Activated CD4-positive, alpha-beta T cell treated with anti-CD3 and anti-CD28 coated beads, Interleukin-2, amount 10 ng/mL, durations not matched to agents 7 days and 5 days (primary cell): ENCODE measurements around the gene IGSF5. TPM values are rescaled to one million over a fixed set of nuclear protein-coding genes. Genes with fewer than 3 reads are reported as not detected.

ENCODE experiments used
- CTCF ChIA-PET: fragments of 350-600 bp; sonication (Branson Sonifier 250); formaldehyde crosslinking; loops from one replicate; lab custom pipeline; 2021; ENCODE audit warnings: antibody characterized with exemption; lab: Charles Lee
- POLR2A ChIA-PET: fragments of 350-600 bp; sonication (Branson Sonifier 250); formaldehyde crosslinking; loops from one replicate; lab custom pipeline; 2021; ENCODE audit warnings: antibody characterized with exemption; lab: Charles Lee
- DNase-seq: peaks from one replicate; pipeline ENCODE4 v3.0.0-alpha.2; 2020
- H3K27ac Mint-ChIP-seq: one replicate; pipeline ENCODE4 v1.8.0; 2021; ENCODE audit warnings: mild to moderate bottlenecking, moderate library complexity, mixed read lengths
- H3K27me3 Mint-ChIP-seq: one replicate; pipeline ENCODE4 v1.8.0; 2021; ENCODE audit warnings: mixed read lengths
- H3K36me3 Mint-ChIP-seq: one replicate; pipeline ENCODE4 v1.8.0; 2021; ENCODE audit warnings: low read depth, mixed read lengths
- H3K4me1 Mint-ChIP-seq: one replicate; pipeline ENCODE4 v1.8.0; 2021; ENCODE audit warnings: mixed read lengths
- H3K4me3 Mint-ChIP-seq: one replicate; pipeline ENCODE4 v1.8.0; 2021; ENCODE audit warnings: mild to moderate bottlenecking, moderate library complexity, mixed read lengths
- H3K9me3 Mint-ChIP-seq: one replicate; pipeline ENCODE4 v1.8.0; 2021; ENCODE audit warnings: mixed read lengths
- total RNA-seq, 2 experiments: library from RNA; stranded (reverse); gene quantifications; one replicate each; pipeline ENCODE4 v1.2.3, GENCODE V29; 2021

Gene IGSF5
- total RNA-seq, 2 experiments from 2014 or later, result not detected

- Mint-ChIP-seq H3K36me3 (no peaks in the 10 kb centered on the region), H3K27ac (no peak overlapping the region), H3K4me1 (no peaks in the 10 kb centered on the region), H3K4me3 (no peak overlapping the region), H3K27me3 (no peaks in the 10 kb centered on the region), H3K9me3 (peaks cover 3% of the 10 kb centered on the region)
- no peak for DNase-seq
- POLR2A ChIA-PET, result no interaction called here
- CTCF ChIA-PET, result no interaction called here
Observed at GRCh38 chr21:39804240-39804639, 59.3 kb downstream of the IGSF5 start.

GRCh38 chr21:39805983-39806382, 61.0 kb downstream of the IGSF5 start:
- Mint-ChIP-seq H3K9me3 (peaks cover 3% of the 10 kb centered on the region), H3K27me3 (no peaks in the 10 kb centered on the region), H3K36me3 (no peaks in the 10 kb centered on the region), H3K4me3 (no peak overlapping the region), H3K27ac (no peak overlapping the region), H3K4me1 (no peaks in the 10 kb centered on the region)
- no peak for DNase-seq
- POLR2A ChIA-PET, result no interaction called here
- CTCF ChIA-PET, result no interaction called here

- no peaks in the 10 kb centered on the region for H3K27me3 Mint-ChIP-seq
- H3K9me3 Mint-ChIP-seq, result peaks cover 3% of the 10 kb centered on the region
- POLR2A ChIA-PET, result no interaction called here
- no peaks in the 10 kb centered on the region for H3K36me3 Mint-ChIP-seq
- H3K4me3 Mint-ChIP-seq, result no peak overlapping the region
- DNase-seq, result no peak
- no peaks in the 10 kb centered on the region for H3K4me1 Mint-ChIP-seq
- CTCF ChIA-PET, result no interaction called here
- no peak overlapping the region for H3K27ac Mint-ChIP-seq
Observed at GRCh38 chr21:39807738-39808137, 62.8 kb downstream of the IGSF5 start.

- Mint-ChIP-seq H3K4me3 (no peak overlapping the region), H3K27me3 (no peaks in the 10 kb centered on the region), H3K9me3 (peaks cover 3% of the 10 kb centered on the region), H3K4me1 (no peaks in the 10 kb centered on the region), H3K27ac (no peak overlapping the region), H3K36me3 (no peaks in the 10 kb centered on the region)
- ChIA-PET CTCF (no interaction called here), POLR2A (no interaction called here)
- DNase-seq, result no peak
Observed at GRCh38 chr21:39809936-39810335, 65.0 kb downstream of the IGSF5 start.

- Mint-ChIP-seq H3K36me3 (no peaks in the 10 kb centered on the region), H3K27me3 (no peaks in the 10 kb centered on the region), H3K27ac (no peak overlapping the region), H3K4me1 (no peaks in the 10 kb centered on the region), H3K4me3 (no peak overlapping the region), H3K9me3 (peaks cover 4% of the 10 kb centered on the region)
- CTCF ChIA-PET, result no interaction called here
- POLR2A ChIA-PET, result no interaction called here
- no peak for DNase-seq
Observed at GRCh38 chr21:39812983-39813382, 68.0 kb downstream of the IGSF5 start.

- H3K4me1 Mint-ChIP-seq, result no peaks in the 10 kb centered on the region
- ChIA-PET POLR2A (no interaction called here), CTCF (no interaction called here)
- no peaks in the 10 kb centered on the region for H3K27me3 Mint-ChIP-seq
- peaks cover 7% of the 10 kb centered on the region for H3K9me3 Mint-ChIP-seq
- no peaks in the 10 kb centered on the region for H3K36me3 Mint-ChIP-seq
- H3K4me3 Mint-ChIP-seq, result no peak overlapping the region
- DNase-seq, result no peak
- no peak overlapping the region for H3K27ac Mint-ChIP-seq
Observed at GRCh38 chr21:39818557-39818956, 73.6 kb downstream of the IGSF5 start.

- POLR2A ChIA-PET, result no interaction called here
- no peak overlapping the region for H3K4me3 Mint-ChIP-seq
- peaks cover 9% of the 10 kb centered on the region for H3K9me3 Mint-ChIP-seq
- H3K4me1 Mint-ChIP-seq, result no peaks in the 10 kb centered on the region
- no peak for DNase-seq
- no peak overlapping the region for H3K27ac Mint-ChIP-seq
- peaks cover 2% of the 10 kb centered on the region for H3K27me3 Mint-ChIP-seq
- no peaks in the 10 kb centered on the region for H3K36me3 Mint-ChIP-seq
- CTCF ChIA-PET, result no interaction called here
Observed at GRCh38 chr21:39822042-39822441, 77.1 kb downstream of the IGSF5 start.

GRCh38 chr21:39825250-39825649, 80.3 kb downstream of the IGSF5 start:
- Mint-ChIP-seq H3K36me3 (no peaks in the 10 kb centered on the region), H3K27ac (no peak overlapping the region), H3K4me1 (no peaks in the 10 kb centered on the region), H3K27me3 (peaks cover 2% of the 10 kb centered on the region), H3K4me3 (no peak overlapping the region), H3K9me3 (peaks cover 6% of the 10 kb centered on the region)
- no peak for DNase-seq
- ChIA-PET POLR2A (no interaction called here), CTCF (no interaction called here)

- no peaks in the 10 kb centered on the region for H3K36me3 Mint-ChIP-seq
- H3K27ac Mint-ChIP-seq, result no peak overlapping the region
- H3K4me3 Mint-ChIP-seq, result no peak overlapping the region
- DNase-seq, result no peak
- H3K9me3 Mint-ChIP-seq, result no peaks in the 10 kb centered on the region
- H3K4me1 Mint-ChIP-seq, result no peaks in the 10 kb centered on the region
- no peaks in the 10 kb centered on the region for H3K27me3 Mint-ChIP-seq
- ChIA-PET CTCF (no interaction called here), POLR2A (no interaction called here)
Observed at GRCh38 chr21:39834543-39834942, 89.6 kb downstream of the IGSF5 start.

- DNase-seq, result no peak
- Mint-ChIP-seq H3K27ac (no peak overlapping the region), H3K4me3 (no peak overlapping the region), H3K27me3 (no peaks in the 10 kb centered on the region), H3K9me3 (no peaks in the 10 kb centered on the region), H3K4me1 (no peaks in the 10 kb centered on the region), H3K36me3 (no peaks in the 10 kb centered on the region)
- POLR2A ChIA-PET, result no interaction called here
- CTCF ChIA-PET, result no interaction called here
Observed at GRCh38 chr21:39837861-39838359, 92.9 kb downstream of the IGSF5 start.

GRCh38 chr21:39840373-39841097, 95.6 kb downstream of the IGSF5 start:
- Mint-ChIP-seq H3K9me3 (no peaks in the 10 kb centered on the region), H3K27ac (no peak overlapping the region), H3K27me3 (no peaks in the 10 kb centered on the region), H3K4me1 (no peaks in the 10 kb centered on the region), H3K4me3 (no peak overlapping the region), H3K36me3 (no peaks in the 10 kb centered on the region)
- POLR2A ChIA-PET, result no interaction called here
- CTCF ChIA-PET, result no interaction called here
- DNase-seq, result no peak

GRCh38 chr21:39842741-39843459, 97.9 kb downstream of the IGSF5 start:
- POLR2A ChIA-PET, result no interaction called here
- CTCF ChIA-PET, result interaction anchor here (1.5 kb wide), 1 partner anchor 9 kb away, joined by 4 read pairs; no protein-coding TSS in a partner anchor

GRCh38 chr21:39843483-39843882, 98.5 kb downstream of the IGSF5 start:
- H3K4me3 Mint-ChIP-seq, result no peak overlapping the region
- no peaks in the 10 kb centered on the region for H3K9me3 Mint-ChIP-seq
- H3K36me3 Mint-ChIP-seq, result no peaks in the 10 kb centered on the region
- H3K27ac Mint-ChIP-seq, result no peak overlapping the region
- CTCF ChIA-PET, result interaction anchor here (1.5 kb wide), 1 partner anchor 8 kb away, joined by 4 read pairs; no protein-coding TSS in a partner anchor
- H3K4me1 Mint-ChIP-seq, result no peaks in the 10 kb centered on the region
- POLR2A ChIA-PET, result no interaction called here
- no peak for DNase-seq
- no peaks in the 10 kb centered on the region for H3K27me3 Mint-ChIP-seq

More at GRCh38 chr21:39842741-39843459, 97.9 kb downstream of the IGSF5 start:
- no peak for DNase-seq
- Mint-ChIP-seq H3K4me3 (no peak overlapping the region), H3K9me3 (no peaks in the 10 kb centered on the region), H3K4me1 (no peaks in the 10 kb centered on the region), H3K27ac (no peak overlapping the region), H3K36me3 (no peaks in the 10 kb centered on the region), H3K27me3 (no peaks in the 10 kb centered on the region)
